Ectodermal cell (in vitro differentiated cells): ENCODE measurements around the gene INHBC.
A peak's percentile ranks its signal among the peaks of the same experiment; 100 is the strongest.

ENCODE experiments used
- H3K27ac ChIP-seq: 2 replicates; pipeline ENCODE4 v1.7.0; 2013; ENCODE audit warnings: mild to moderate bottlenecking, low read depth, low read length; ENCODE audit not compliant: insufficient read depth, poor library complexity, severe bottlenecking
- H3K27me3 ChIP-seq: 2 replicates; pipeline ENCODE4 v1.7.0; 2013; ENCODE audit warnings: mild to moderate bottlenecking, low read length; ENCODE audit not compliant: insufficient read depth, control insufficient read depth, poor library complexity, severe bottlenecking
- H3K36me3 ChIP-seq: one replicate; pipeline ENCODE4 v1.7.0; 2013; ENCODE audit warnings: low read length; ENCODE audit not compliant: control insufficient read depth, insufficient read depth
- H3K4me1 ChIP-seq: one replicate; pipeline ENCODE4 v1.7.0; 2013; ENCODE audit warnings: low read length; ENCODE audit not compliant: control insufficient read depth, insufficient read depth
- H3K4me3 ChIP-seq: 2 replicates; pipeline ENCODE4 v1.7.0; 2013; ENCODE audit warnings: low read depth, low read length, control low read depth; ENCODE audit not compliant: insufficient read depth
- H3K9me3 ChIP-seq: 2 replicates; pipeline ENCODE4 v1.7.0; 2013; ENCODE audit warnings: mild to moderate bottlenecking, low read length, moderate library complexity; ENCODE audit not compliant: control insufficient read depth
- WGBS, 2 experiments: methylation state at CpG; one replicate each; pipeline ENCODE4 v1.1.7; 2013; ENCODE audit warnings: missing lambda C conversion rate in 2 of 2; 5-methylcytosine and 5-hydroxymethylcytosine counted together

Gene INHBC

DNA sequence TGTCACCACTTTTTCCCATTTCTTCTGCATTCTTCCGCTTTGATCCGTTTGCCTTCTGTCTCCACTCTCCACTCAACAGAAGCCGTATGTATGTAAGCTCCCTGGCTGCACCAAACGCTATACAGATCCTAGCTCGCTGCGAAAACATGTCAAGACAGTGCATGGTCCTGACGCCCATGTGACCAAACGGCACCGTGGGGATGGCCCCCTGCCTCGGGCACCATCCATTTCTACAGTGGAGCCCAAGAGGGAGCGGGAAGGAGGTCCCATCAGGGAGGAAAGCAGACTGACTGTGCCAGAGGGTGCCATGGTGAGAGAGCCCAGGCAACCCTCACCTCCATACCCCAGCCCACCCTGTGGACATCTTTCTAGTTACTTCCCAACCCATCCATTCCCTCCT, 33.3 kb downstream of the INHBC start:
- Histone ChIP-seq H3K36me3 (no peaks in the 10 kb centered on the region), H3K27me3 (peaks cover 11% of the 10 kb centered on the region)
- 93 to 94% methylated on average over 11 of the region's 11 CpGs for WGBS, 2 experiments

GRCh38 chr12:57469296-57470164, 34.9 kb downstream of the INHBC start:
- WGBS, 2 experiments, result 92 to 94% methylated on average over 10 of the region's 10 CpGs
- H3K27ac ChIP-seq, result no peak overlapping the region
- no peaks in the 10 kb centered on the region for H3K9me3 ChIP-seq
- no peaks in the 10 kb centered on the region for H3K4me1 ChIP-seq
- H3K27me3 ChIP-seq, result peaks cover 28% of the 10 kb centered on the region
- H3K36me3 ChIP-seq, result no peaks in the 10 kb centered on the region
- no peak overlapping the region for H3K4me3 ChIP-seq

More for the DNA sequence above, 33.3 kb downstream of the INHBC start:
- Histone ChIP-seq H3K27ac (no peak overlapping the region), H3K4me1 (no peaks in the 10 kb centered on the region), H3K9me3 (no peaks in the 10 kb centered on the region), H3K4me3 (no peak overlapping the region)

- Histone ChIP-seq H3K4me3 (no peak overlapping the region), H3K9me3 (no peaks in the 10 kb centered on the region), H3K36me3 (no peaks in the 10 kb centered on the region), H3K27ac (no peak overlapping the region), H3K27me3 (peaks cover 36% of the 10 kb centered on the region), H3K4me1 (peaks cover under 1% of the 10 kb centered on the region)
- WGBS, 2 experiments, result 94 to 96% methylated on average over 14 of the region's 14 CpGs
Measured at GRCh38 chr12:57470286-57470969, 35.8 kb downstream of the INHBC start.

GRCh38 chr12:57470970-57471656, 36.5 kb downstream of the INHBC start:
- no peaks in the 10 kb centered on the region for H3K9me3 ChIP-seq
- no peak overlapping the region for H3K4me3 ChIP-seq
- H3K27ac ChIP-seq, result no peak overlapping the region
- 85 to 88% methylated on average over 4 of the region's 4 CpGs for WGBS, 2 experiments
- peaks cover 43% of the 10 kb centered on the region for H3K27me3 ChIP-seq
- no peaks in the 10 kb centered on the region for H3K36me3 ChIP-seq
- H3K4me1 ChIP-seq, result peaks cover 7% of the 10 kb centered on the region

DNA sequence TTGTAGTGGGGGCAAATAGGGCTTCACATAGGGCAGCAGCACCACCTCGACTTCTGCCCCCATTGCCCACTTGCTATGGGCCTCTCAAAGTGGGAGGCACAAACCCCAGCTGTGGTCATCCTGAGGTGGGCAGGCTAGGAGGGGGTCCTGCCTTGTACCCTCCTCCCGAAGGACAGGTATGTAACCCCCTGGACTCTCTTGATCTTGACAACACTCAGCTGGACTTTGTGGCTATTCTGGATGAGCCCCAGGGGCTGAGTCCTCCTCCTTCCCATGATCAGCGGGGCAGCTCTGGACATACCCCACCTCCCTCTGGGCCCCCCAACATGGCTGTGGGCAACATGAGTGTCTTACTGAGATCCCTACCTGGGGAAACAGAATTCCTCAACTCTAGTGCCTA, 37.1 kb downstream of the INHBC start:
- H3K27me3 ChIP-seq, result peaks cover 49% of the 10 kb centered on the region
- no peak overlapping the region for H3K4me3 ChIP-seq
- no peaks in the 10 kb centered on the region for H3K36me3 ChIP-seq
- H3K27ac ChIP-seq, result no peak overlapping the region
- H3K9me3 ChIP-seq, result no peaks in the 10 kb centered on the region
- WGBS, 2 experiments, result 87 to 93% methylated on average over 3 of the region's 3 CpGs
- H3K4me1 ChIP-seq, result peaks cover 9% of the 10 kb centered on the region

DNA sequence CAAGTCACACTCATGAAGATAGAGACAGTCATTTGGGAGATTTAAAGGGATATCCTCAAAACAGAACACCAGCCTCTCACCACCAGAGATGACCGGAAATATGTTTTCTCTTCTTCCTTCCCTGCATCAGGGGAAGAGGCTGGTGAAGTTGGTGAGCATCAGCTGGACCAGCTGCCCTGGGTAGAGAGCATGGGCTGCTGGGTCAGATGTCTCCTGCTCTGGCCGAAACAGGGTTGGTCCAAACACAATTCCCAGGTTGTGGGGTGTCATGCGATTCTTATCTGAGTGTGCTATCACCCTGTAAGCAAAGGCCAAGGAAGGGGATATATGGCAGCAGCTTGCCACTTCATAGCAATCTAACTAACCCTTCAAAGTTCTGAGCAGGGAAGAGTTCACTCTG, 37.8 kb downstream of the INHBC start:
- Histone ChIP-seq H3K36me3 (no peaks in the 10 kb centered on the region), H3K27ac (no peak overlapping the region), H3K27me3 (peaks cover 56% of the 10 kb centered on the region), H3K4me3 (no peak overlapping the region), H3K9me3 (no peaks in the 10 kb centered on the region), H3K4me1 (peaks cover 9% of the 10 kb centered on the region)
- WGBS, 2 experiments, result 90 to 91% methylated on average over 3 of the region's 3 CpGs

GRCh38 chr12:57473392-57473791, 38.8 kb downstream of the INHBC start:
- Histone ChIP-seq H3K9me3 (no peaks in the 10 kb centered on the region), H3K27me3 (peaks cover 66% of the 10 kb centered on the region), H3K27ac (no peak overlapping the region), H3K4me1 (peaks cover 9% of the 10 kb centered on the region), H3K4me3 (no peak overlapping the region), H3K36me3 (no peaks in the 10 kb centered on the region)
- 78 to 93% methylated on average over 3 of the region's 3 CpGs for whole genome bisulfite sequencing, 2 experiments

GRCh38 chr12:57473886-57474285, 39.3 kb downstream of the INHBC start:
- no peak overlapping the region for H3K27ac ChIP-seq
- H3K4me1 ChIP-seq, result peaks cover 9% of the 10 kb centered on the region
- WGBS, 2 experiments, result 89 to 91% methylated on average over 5 of the region's 5 CpGs
- no peak overlapping the region for H3K4me3 ChIP-seq
- peaks cover 71% of the 10 kb centered on the region for H3K27me3 ChIP-seq
- H3K9me3 ChIP-seq, result no peaks in the 10 kb centered on the region
- H3K36me3 ChIP-seq, result no peaks in the 10 kb centered on the region

DNA sequence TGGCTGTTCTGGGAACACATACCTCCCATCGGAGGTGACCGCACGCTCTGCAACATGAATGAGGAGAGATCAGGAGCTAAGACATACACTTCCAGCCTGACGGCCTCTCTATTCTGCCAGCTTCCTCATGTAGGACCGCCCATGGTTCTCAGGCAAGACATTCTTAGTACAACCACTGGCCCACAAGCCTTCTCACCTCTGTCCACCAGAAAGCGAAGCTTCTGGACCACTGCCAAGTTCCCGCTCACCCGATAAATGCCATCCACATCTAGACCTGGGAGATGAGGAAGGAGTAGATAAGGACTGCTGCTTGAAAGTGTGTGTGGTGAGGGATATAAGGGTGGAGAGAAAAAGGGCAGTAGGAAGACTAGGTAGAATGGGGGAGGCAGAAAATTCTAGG, 39.8 kb downstream of the INHBC start:
- peaks cover 76% of the 10 kb centered on the region for H3K27me3 ChIP-seq
- no peak overlapping the region for H3K27ac ChIP-seq
- H3K4me3 ChIP-seq, result no peak overlapping the region
- H3K4me1 ChIP-seq, result peaks cover 9% of the 10 kb centered on the region
- H3K9me3 ChIP-seq, result no peaks in the 10 kb centered on the region
- no peaks in the 10 kb centered on the region for H3K36me3 ChIP-seq
- WGBS, 2 experiments, result 91 to 95% methylated on average over 8 of the region's 8 CpGs

- Histone ChIP-seq H3K4me3 (peak overlapping the region; percentile 24), H3K27ac (no peak overlapping the region), H3K36me3 (no peaks in the 10 kb centered on the region), H3K4me1 (peaks cover 9% of the 10 kb centered on the region), H3K9me3 (no peaks in the 10 kb centered on the region), H3K27me3 (peaks cover 76% of the 10 kb centered on the region)
- 69 to 73% methylated on average over 7 of the region's 7 CpGs for WGBS, 2 experiments
Measured at GRCh38 chr12:57474862-57475261, 40.3 kb downstream of the INHBC start.
